Calu3 (cell line): ENCODE results near the gene RASGRP4. TPM values are rescaled to one million over a fixed set of nuclear protein-coding genes. Genes with fewer than 3 reads are reported as not detected.

Experiments used
- BruUV-seq: library from RNA; stranded (reverse); fragments of 400-500 nt; replicated peaks from 2 replicates; lab custom pipeline; 2021; lab: Mats Ljungman, UMichigan
- CTCF ChIA-PET: fragments of 300-600 bp; sonication (Branson Sonifier 250); formaldehyde crosslinking; loops from one replicate; lab custom pipeline; 2022; ENCODE audit warnings: antibody characterized with exemption; lab: Charles Lee
- DNase-seq: peaks from one replicate; pipeline ENCODE4 v3.0.0; 2022
- H3K27ac Mint-ChIP-seq: one replicate; pipeline ENCODE4 v1.8.0; 2022; ENCODE audit warnings: mixed read lengths; ENCODE audit not compliant: unreplicated experiment
- H3K27me3 Mint-ChIP-seq: one replicate; pipeline ENCODE4 v1.8.0; 2022; ENCODE audit warnings: mixed read lengths; ENCODE audit not compliant: unreplicated experiment
- H3K36me3 Mint-ChIP-seq: one replicate; pipeline ENCODE4 v1.8.0; 2022; ENCODE audit warnings: mild to moderate bottlenecking, moderate library complexity, mixed read lengths; ENCODE audit not compliant: insufficient read depth, unreplicated experiment
- H3K4me1 Mint-ChIP-seq: one replicate; pipeline ENCODE4 v1.8.0; 2022; ENCODE audit warnings: mild to moderate bottlenecking, low read depth, mixed read lengths; ENCODE audit not compliant: unreplicated experiment
- H3K4me3 Mint-ChIP-seq: one replicate; pipeline ENCODE4 v1.8.0; 2022; ENCODE audit warnings: mild to moderate bottlenecking, low read depth, moderate library complexity, mixed read lengths; ENCODE audit not compliant: unreplicated experiment
- H3K9me3 Mint-ChIP-seq: one replicate; pipeline ENCODE4 v1.8.0; 2022; ENCODE audit warnings: low read depth, mixed read lengths; ENCODE audit not compliant: unreplicated experiment
- intact Hi-C: fragments of 100-400 bp; cut with micrococcal nuclease; formaldehyde crosslinking; loops from one replicate; pipeline ENCODE4 v1.10.0; 2022; ENCODE audit not compliant: unreplicated experiment
- total RNA-seq: library from RNA; stranded (reverse); gene quantifications from 2 replicates; pipeline ENCODE4 v1.2.3, GENCODE V29; 2022
- TF ChIP-seq, protein P1 (sequence below): fragments of 200-600 bp; IDR thresholded peaks from one replicate; pipeline ENCODE4 v1.8.0; 2022; ENCODE audit warnings: antibody characterized with exemption; ENCODE audit not compliant: unreplicated experiment

The RASGRP4 gene
- total RNA-seq, 1 experiment from 2014 or later, result not detected

GRCh38 chr19:38360839-38361631 lies 65.0 kb downstream of the RASGRP4 start:
- Mint-ChIP-seq H3K27ac (peak overlapping the region; percentile 29), H3K27me3 (peaks cover 63% of the 10 kb centered on the region), H3K9me3 (no peaks in the 10 kb centered on the region), H3K4me3 (peak overlapping the region; percentile 76), H3K36me3 (peaks cover 28% of the 10 kb centered on the region), H3K4me1 (peaks cover 11% of the 10 kb centered on the region)
- intact Hi-C loops, result no loop called here
- BruUV-seq, result no TSS peak
- CTCF ChIA-PET, result interaction anchor here (0.5 to 2.1 kb wide), 2 partner anchors 13 to 102 kb away, joined by 10 to 12 read pairs; partner anchors contain the start of gene PSMD8
- DNase-seq, result no peak
- TF ChIP-seq, protein P1, sequence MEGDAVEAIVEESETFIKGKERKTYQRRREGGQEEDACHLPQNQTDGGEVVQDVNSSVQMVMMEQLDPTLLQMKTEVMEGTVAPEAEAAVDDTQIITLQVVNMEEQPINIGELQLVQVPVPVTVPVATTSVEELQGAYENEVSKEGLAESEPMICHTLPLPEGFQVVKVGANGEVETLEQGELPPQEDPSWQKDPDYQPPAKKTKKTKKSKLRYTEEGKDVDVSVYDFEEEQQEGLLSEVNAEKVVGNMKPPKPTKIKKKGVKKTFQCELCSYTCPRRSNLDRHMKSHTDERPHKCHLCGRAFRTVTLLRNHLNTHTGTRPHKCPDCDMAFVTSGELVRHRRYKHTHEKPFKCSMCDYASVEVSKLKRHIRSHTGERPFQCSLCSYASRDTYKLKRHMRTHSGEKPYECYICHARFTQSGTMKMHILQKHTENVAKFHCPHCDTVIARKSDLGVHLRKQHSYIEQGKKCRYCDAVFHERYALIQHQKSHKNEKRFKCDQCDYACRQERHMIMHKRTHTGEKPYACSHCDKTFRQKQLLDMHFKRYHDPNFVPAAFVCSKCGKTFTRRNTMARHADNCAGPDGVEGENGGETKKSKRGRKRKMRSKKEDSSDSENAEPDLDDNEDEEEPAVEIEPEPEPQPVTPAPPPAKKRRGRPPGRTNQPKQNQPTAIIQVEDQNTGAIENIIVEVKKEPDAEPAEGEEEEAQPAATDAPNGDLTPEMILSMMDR, result no peak

DNA sequence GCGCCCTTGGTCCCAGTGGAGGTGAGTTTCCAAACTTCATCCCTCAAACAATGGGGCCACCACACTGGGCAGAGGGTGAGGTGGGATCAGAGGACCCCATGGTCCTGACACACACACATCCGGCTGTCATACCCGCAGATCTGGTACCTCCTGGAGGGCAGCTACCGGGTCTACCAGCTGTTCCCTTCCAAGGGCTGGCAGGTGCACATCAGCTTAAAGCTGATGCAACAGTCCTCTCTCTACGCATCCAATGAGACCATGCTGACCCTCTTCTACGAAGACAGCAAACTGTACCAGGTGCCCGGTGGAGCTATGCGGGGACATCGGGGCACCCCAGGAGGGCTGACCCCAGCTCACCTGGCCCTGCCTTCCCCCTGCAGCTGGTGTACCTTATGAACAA lies 65.7 kb downstream of the RASGRP4 start:
- H3K27me3 Mint-ChIP-seq, result peaks cover 65% of the 10 kb centered on the region
- H3K36me3 Mint-ChIP-seq, result peaks cover 28% of the 10 kb centered on the region
- CTCF ChIA-PET, result no interaction called here
- TF ChIP-seq, protein P1, result no peak
- H3K9me3 Mint-ChIP-seq, result no peaks in the 10 kb centered on the region
- peaks cover 11% of the 10 kb centered on the region for H3K4me1 Mint-ChIP-seq
- intact Hi-C loops, result no loop called here
- peak overlapping the region; percentile 76 for H3K4me3 Mint-ChIP-seq
- H3K27ac Mint-ChIP-seq, result no peak overlapping the region
- no TSS peak for BruUV-seq
- no peak for DNase-seq

DNA sequence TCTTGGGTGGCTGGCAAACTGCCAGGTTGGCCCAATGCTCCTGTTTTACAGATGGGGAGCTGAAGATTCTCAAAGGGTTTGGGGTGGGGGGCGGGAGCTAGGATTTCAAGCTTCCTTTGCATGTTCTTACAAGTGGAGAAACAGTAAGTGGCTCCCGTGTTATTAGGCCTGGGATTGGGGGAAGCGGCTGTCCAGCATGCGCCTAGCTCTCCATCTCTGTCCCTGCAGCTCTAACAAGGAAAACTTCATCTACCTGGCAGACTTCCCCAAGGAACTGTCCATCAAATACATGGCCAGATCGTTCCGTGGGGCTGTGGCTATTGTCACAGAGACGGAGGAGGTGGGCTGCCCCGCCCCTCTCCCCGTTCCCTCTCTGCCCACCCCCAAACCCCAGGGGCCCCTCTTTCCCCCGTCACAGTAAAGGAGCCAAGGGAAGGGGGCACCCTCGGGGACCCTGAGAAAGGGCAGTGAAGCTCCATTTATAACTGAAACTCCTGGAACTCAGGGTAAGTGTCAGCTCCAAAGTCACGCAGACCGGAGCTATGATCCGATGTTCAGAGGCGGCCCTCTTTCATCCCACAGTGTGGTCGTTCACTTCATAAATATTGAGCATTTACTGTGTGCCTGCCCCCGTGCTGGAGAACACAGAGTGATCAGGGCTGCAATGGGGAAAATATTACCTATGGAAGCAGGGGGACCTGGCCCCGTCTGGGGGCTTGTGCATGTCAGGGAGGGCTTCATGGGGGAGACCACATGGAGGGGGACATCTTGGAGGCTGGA lies 66.6 kb downstream of the RASGRP4 start:
- H3K4me3 Mint-ChIP-seq, result no peak overlapping the region
- H3K27me3 Mint-ChIP-seq, result peaks cover 74% of the 10 kb centered on the region
- BruUV-seq, result no TSS peak
- TF ChIP-seq, protein P1, result no peak
- no peak for DNase-seq
- intact Hi-C loops, result no loop called here
- H3K27ac Mint-ChIP-seq, result peak overlapping the region; percentile 6
- CTCF ChIA-PET, result no interaction called here
- H3K36me3 Mint-ChIP-seq, result peaks cover 28% of the 10 kb centered on the region
- H3K9me3 Mint-ChIP-seq, result no peaks in the 10 kb centered on the region
- H3K4me1 Mint-ChIP-seq, result peaks cover 11% of the 10 kb centered on the region

Other genes starting within 250 kb of the RASGRP4 start
- gene DPF1, start 202.0 kb downstream of the RASGRP4 start, total RNA-seq, result 1.0 and 1.5 TPM in 2 replicates
- 0.88 and 2.4 TPM in 2 replicates for gene PPP1R14A, start 169.8 kb downstream of the RASGRP4 start, total RNA-seq
- gene SPINT2, start 161.6 kb downstream of the RASGRP4 start, total RNA-seq, result 1,023 and 1,082 TPM in 2 replicates
- 189 and 234 TPM in 2 replicates for gene C19orf33, start 122.0 kb downstream of the RASGRP4 start, total RNA-seq
- gene YIF1B, start 110.3 kb downstream of the RASGRP4 start, total RNA-seq, result 45.0 and 45.4 TPM in 2 replicates
- gene KCNK6, start 106.4 kb downstream of the RASGRP4 start, total RNA-seq, result 3.6 and 4.2 TPM in 2 replicates
- gene CATSPERG, start 90.4 kb downstream of the RASGRP4 start, total RNA-seq, result 9.7 and 11.9 TPM in 2 replicates
- gene PSMD8, start 51.6 kb downstream of the RASGRP4 start, total RNA-seq, result 226 and 233 TPM in 2 replicates
- gene GGN, start 38.2 kb downstream of the RASGRP4 start, total RNA-seq, result 0.40 and 0.64 TPM in 2 replicates
- 3.4 and 5.4 TPM in 2 replicates for gene SPRED3, start 37.5 kb downstream of the RASGRP4 start, total RNA-seq
- 31.4 and 32.8 TPM in 2 replicates for gene FAM98C, start 23.1 kb downstream of the RASGRP4 start, total RNA-seq
- gene RYR1, start 7.5 kb upstream of the RASGRP4 start, total RNA-seq, result 1.4 and 1.5 TPM in 2 replicates
- 1.2 TPM in 1 of 2 replicates, not detected in the other for gene MAP4K1, start 191.7 kb upstream of the RASGRP4 start, total RNA-seq
- gene EIF3K, start 193.0 kb upstream of the RASGRP4 start, total RNA-seq, result 334 and 338 TPM in 2 replicates
- gene ACTN4, start 221.4 kb upstream of the RASGRP4 start, total RNA-seq, result 1,462 and 1,577 TPM in 2 replicates